NCI-H128 (cell line): Measurements from ENCODE around the gene RBMX2.

Experiments used
- DNase-seq: peaks from one replicate; lab custom pipeline; 2025; ENCODE audit not compliant: unreplicated experiment; lab: John Stamatoyannopoulos, UW

RBMX2 gene

DNA sequence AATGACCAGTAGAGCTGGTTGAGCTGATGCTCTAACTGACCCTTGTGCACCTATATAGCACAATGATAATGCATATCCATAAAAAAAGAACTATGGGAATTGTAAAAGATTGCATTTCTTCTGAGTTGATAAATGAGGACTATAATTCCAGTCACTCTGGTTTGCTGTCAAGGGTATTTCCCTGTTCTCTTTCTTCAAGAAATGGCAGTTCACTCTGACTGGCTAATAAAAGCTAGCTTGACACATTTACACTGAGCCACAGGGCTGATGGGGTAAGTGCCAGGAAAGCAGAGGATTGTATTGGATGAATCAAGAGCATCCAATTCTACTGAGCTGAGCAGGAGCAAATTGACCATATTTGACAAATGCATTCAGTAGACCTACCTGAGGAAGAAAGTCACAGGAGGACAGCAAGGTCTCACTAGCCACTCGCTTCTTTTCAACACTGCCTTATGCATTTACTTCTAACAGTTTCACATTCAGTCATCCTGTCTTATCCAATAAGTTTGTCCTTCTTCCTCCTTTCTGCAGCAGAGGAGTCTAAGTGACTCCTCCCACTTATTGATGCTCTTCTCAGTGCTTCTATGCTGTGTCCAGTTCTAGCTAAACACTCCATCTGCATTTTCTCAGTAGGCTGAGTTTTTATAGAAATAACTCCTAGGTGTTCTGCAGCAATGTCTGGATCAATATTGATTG lies 43.0 kb downstream of the RBMX2 start:
- DNase-seq: no peak

DNA sequence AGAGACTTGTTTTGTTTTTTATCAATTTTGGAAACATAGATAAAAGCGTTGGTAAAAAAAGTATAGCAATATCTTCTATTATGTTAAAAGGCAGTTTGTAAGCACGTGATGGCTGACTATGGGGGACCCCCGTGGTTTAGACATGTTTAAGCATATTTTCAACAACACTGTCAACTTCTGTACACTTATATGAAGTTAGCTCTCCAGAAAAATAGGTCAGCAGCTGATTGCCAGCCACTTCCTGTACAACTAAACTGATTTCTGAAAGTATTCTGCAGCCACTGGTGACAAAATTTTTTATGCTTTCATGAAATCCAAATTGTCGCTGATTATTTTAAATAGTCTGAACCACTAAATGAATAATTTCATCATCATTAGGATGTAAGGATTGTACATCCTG lies 45.2 kb downstream of the RBMX2 start:
- no peak for DNase-seq
